ENCODE data around the gene ZNF287. TPM values are rescaled to one million over a fixed set of nuclear protein-coding genes. Genes with fewer than 3 reads are reported as not detected.

The ZNF287 gene
- total RNA-seq, 1 donor from 2014 or later: 8.0 TPM

DNA sequence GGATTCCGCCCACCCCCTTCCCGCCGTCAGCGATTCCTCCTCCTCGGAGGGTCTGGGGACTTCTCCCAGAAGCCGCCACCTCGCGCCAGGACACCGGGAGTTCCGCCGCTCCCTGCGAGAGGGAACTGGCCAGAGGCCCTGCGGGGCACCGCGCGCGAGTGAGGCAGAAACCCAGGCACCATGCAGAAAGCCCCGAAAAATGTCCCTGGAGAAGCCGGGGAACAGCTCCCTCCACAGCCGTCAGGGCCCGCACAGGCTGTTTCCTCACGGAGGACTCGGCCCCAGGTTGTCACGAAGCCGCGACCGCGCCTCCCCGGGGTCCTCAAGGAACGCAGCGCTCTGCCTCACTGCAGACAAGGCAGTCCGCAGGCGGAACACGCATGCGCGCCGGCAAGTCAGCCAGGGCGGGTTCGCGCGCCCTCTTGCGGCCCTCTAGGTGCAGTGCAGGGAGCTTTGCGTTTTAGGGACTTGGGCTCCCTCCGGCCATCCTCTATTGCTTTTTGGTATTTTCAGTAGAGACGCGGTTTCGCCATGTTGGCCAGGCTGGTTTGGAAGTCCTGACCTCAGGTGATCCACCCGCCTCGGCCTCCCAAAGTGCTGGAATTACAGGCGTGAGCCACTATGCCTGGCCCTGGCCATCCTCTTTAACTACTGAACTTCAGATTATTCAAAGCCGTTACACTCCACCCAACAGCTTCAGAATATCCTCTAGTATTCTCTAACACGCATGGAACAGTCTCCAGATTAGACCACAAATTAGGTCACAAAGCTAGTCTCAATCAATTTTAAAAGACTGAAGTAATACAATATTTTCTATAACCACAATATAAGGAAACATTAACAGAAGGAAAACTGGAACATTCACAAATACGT lies 20.3 kb upstream of the ZNF287 start:
- Mint-ChIP-seq H3K27me3 (ENCODE audit: unreplicated experiment) (no peaks in the 10 kb centered on the region), H3K36me3 (ENCODE audit: low read depth, unreplicated experiment) (no peaks in the 10 kb centered on the region), H3K27ac (ENCODE audit: unreplicated experiment) (no peak overlapping the region), H3K4me3 (ENCODE audit: unreplicated experiment) (peak overlapping the region; percentile 65), H3K4me1 (ENCODE audit: unreplicated experiment) (no peaks in the 10 kb centered on the region), H3K9me3 (ENCODE audit: unreplicated experiment) (no peaks in the 10 kb centered on the region)
- DNase-seq (ENCODE audit: low spot score): peak; percentile 96
- TF ChIP-seq, protein P1, sequence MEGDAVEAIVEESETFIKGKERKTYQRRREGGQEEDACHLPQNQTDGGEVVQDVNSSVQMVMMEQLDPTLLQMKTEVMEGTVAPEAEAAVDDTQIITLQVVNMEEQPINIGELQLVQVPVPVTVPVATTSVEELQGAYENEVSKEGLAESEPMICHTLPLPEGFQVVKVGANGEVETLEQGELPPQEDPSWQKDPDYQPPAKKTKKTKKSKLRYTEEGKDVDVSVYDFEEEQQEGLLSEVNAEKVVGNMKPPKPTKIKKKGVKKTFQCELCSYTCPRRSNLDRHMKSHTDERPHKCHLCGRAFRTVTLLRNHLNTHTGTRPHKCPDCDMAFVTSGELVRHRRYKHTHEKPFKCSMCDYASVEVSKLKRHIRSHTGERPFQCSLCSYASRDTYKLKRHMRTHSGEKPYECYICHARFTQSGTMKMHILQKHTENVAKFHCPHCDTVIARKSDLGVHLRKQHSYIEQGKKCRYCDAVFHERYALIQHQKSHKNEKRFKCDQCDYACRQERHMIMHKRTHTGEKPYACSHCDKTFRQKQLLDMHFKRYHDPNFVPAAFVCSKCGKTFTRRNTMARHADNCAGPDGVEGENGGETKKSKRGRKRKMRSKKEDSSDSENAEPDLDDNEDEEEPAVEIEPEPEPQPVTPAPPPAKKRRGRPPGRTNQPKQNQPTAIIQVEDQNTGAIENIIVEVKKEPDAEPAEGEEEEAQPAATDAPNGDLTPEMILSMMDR (IDR thresholded peaks at IDR 0.05; ENCODE audit: unreplicated experiment): peak; percentile 93

DNA sequence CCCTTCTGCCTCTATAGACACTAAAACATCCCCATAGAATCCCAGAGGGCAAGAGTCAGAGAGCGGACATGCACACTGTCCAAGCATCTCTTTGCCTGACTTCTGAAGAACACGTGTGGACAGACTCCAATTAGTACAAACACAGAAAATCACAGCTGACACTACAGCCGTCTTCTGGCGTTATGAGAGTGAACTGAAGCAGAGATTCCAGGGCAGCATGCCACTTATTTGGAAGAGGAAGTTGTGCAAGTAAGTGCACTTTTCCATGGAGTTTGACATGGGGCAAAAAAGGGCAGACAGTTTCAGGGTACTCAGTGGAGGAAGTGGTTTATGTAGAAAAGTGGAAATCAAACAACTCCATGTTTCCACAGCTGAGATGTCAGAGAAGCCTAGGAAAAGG lies 16.8 kb upstream of the ZNF287 start:
- TF ChIP-seq, protein P1 (IDR thresholded peaks at IDR 0.05; ENCODE audit: unreplicated experiment): no peak
- no peak for DNase-seq (ENCODE audit: low spot score)
- no peaks in the 10 kb centered on the region for H3K27me3 Mint-ChIP-seq (ENCODE audit: unreplicated experiment)
- H3K4me3 Mint-ChIP-seq (ENCODE audit: unreplicated experiment): no peak overlapping the region
- H3K27ac Mint-ChIP-seq (ENCODE audit: unreplicated experiment): no peak overlapping the region
- no peaks in the 10 kb centered on the region for H3K36me3 Mint-ChIP-seq (ENCODE audit: low read depth, unreplicated experiment)
- peaks cover 4% of the 10 kb centered on the region for H3K4me1 Mint-ChIP-seq (ENCODE audit: unreplicated experiment)
- no peaks in the 10 kb centered on the region for H3K9me3 Mint-ChIP-seq (ENCODE audit: unreplicated experiment)

DNA sequence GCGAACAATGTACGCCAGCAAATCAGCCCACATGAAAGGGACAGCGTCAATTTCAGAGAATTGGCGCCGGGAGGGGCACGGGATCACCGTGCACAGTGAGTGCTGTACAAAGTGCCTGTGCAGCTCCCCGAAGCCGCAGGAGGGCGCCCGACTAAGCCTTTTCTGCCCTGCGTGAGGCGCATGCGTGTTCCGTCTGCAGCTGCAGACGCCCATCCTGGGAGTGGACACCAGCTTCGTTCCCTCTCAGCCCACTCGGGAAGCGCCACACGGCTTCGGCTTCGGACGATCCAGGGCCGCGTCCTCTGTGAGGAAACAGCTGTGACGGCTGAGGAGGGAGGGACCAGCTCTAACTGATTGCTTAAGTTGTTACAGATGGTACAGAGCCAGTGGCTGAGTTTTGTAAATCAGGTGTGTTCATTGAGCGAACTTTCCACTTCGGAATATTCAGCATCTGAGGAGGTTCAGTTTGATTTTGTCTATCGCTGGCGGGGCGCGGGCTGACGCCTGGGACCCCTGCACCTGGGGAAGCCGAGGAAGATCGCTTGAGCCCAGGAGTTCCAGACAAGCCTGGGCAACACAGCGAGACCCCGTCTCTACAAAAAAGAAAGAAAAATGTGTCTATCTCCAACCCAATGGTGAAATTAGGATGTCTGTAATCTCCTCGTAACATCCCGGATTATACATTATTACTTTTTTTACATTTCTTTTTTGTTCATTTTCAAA lies 15.4 kb upstream of the ZNF287 start:
- Mint-ChIP-seq H3K27ac (ENCODE audit: unreplicated experiment) (no peak overlapping the region), H3K36me3 (ENCODE audit: low read depth, unreplicated experiment) (no peaks in the 10 kb centered on the region), H3K4me3 (ENCODE audit: unreplicated experiment) (peak overlapping the region; percentile 31), H3K9me3 (ENCODE audit: unreplicated experiment) (no peaks in the 10 kb centered on the region), H3K27me3 (ENCODE audit: unreplicated experiment) (no peaks in the 10 kb centered on the region), H3K4me1 (ENCODE audit: unreplicated experiment) (peaks cover 4% of the 10 kb centered on the region)
- TF ChIP-seq, protein P1 (IDR thresholded peaks at IDR 0.05; ENCODE audit: unreplicated experiment): peak; percentile 73
- peak; percentile 91 for DNase-seq (ENCODE audit: low spot score)

DNA sequence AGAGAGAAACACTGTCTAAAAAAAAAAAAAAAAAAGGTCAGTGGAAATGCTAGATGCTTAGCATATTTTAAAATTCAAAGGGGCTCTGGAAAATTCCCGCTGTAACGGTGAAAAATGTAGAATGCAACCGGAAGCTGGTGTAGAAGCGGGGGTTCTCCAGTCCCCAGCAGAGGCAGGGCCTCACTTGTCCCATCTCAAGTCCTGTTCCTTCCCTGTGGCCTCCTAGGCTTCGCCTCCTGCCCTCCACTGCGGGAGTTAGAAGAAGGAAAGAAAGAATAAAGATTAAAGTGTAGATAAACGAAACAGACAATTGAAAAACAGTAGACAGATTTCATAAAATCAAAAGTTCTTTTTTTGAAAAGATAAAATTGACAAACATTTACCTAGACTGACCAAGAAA lies 14.8 kb upstream of the ZNF287 start:
- Mint-ChIP-seq H3K27me3 (ENCODE audit: unreplicated experiment) (no peaks in the 10 kb centered on the region), H3K9me3 (ENCODE audit: unreplicated experiment) (no peaks in the 10 kb centered on the region), H3K4me1 (ENCODE audit: unreplicated experiment) (peaks cover 4% of the 10 kb centered on the region), H3K4me3 (ENCODE audit: unreplicated experiment) (peak overlapping the region; percentile 31), H3K27ac (ENCODE audit: unreplicated experiment) (no peak overlapping the region), H3K36me3 (ENCODE audit: low read depth, unreplicated experiment) (no peaks in the 10 kb centered on the region)
- TF ChIP-seq, protein P1 (IDR thresholded peaks at IDR 0.05; ENCODE audit: unreplicated experiment): no peak
- DNase-seq (ENCODE audit: low spot score): no peak

DNA sequence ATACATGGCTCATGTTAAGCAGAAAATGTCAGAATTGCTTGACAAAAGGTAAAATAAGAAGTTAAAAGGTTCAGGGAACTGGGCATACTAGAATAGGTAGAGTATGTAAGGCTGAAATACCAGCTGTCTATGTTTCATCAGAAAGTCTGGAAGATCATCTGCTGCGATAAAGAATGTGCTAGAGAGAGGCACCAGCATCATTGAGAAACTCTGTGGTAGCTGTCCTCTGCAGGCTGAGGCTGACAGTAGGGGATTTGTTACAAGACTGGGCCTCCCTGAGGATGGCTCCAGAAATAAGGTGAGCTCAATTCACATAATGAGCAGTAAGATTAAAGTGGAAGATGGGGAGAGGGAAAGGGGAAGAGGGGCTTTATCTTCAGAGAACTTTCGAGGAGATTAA lies 4.5 kb upstream of the ZNF287 start:
- Mint-ChIP-seq H3K36me3 (ENCODE audit: low read depth, unreplicated experiment) (no peaks in the 10 kb centered on the region), H3K4me1 (ENCODE audit: unreplicated experiment) (no peaks in the 10 kb centered on the region), H3K27me3 (ENCODE audit: unreplicated experiment) (peaks cover under 1% of the 10 kb centered on the region), H3K27ac (ENCODE audit: unreplicated experiment) (no peak overlapping the region), H3K9me3 (ENCODE audit: unreplicated experiment) (no peaks in the 10 kb centered on the region), H3K4me3 (ENCODE audit: unreplicated experiment) (no peak overlapping the region)
- DNase-seq (ENCODE audit: low spot score): no peak
- TF ChIP-seq, protein P1 (IDR thresholded peaks at IDR 0.05; ENCODE audit: unreplicated experiment): no peak
